Measurements from ENCODE around the gene HJV.

HJV gene

DNA sequence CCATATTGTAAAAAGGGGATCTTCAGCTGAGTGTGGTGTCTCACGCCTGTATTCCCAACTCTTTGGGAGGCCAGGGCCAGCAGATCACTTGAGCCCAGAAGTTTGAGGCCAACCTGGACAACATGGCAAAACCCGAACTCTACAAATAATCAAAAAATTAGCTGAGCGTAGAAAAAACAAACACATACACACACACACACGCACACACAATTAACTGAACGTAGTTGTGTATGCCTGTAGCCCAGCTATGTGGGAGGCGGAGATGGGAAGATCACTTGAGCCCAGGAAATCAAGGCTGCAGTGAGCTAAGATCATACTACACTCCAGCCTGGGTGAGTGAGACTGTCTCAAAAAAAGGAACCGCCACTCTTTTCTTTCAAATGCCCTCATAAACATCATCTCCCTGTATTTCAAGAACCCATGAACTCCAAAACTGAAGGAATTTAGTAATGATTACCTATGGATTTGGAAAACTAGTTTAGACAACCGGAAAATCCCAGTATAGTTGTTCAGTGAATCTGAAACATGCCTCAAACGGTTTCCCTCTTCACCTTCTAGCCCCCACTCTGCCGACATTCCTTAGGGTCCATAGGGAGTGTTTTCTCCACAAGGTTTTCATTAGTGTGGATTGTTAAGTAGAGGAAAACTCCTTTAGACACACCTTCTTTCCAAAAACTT is 29.7 kb downstream of the HJV start:
- Histone ChIP-seq H3K27me3 (ENCODE audit: insufficient read depth, low read depth, severe bottlenecking) (no peaks in the 10 kb centered on the region), H3K9me3 (ENCODE audit: severe bottlenecking) (no peaks in the 10 kb centered on the region), H3K4me3 (ENCODE audit: low read depth, low read length) (no peak overlapping the region), H3K27ac (no peak overlapping the region), H3K36me3 (peaks cover 35% of the 10 kb centered on the region)
- no peak for DNase-seq
- TF ChIP-seq, protein P1, sequence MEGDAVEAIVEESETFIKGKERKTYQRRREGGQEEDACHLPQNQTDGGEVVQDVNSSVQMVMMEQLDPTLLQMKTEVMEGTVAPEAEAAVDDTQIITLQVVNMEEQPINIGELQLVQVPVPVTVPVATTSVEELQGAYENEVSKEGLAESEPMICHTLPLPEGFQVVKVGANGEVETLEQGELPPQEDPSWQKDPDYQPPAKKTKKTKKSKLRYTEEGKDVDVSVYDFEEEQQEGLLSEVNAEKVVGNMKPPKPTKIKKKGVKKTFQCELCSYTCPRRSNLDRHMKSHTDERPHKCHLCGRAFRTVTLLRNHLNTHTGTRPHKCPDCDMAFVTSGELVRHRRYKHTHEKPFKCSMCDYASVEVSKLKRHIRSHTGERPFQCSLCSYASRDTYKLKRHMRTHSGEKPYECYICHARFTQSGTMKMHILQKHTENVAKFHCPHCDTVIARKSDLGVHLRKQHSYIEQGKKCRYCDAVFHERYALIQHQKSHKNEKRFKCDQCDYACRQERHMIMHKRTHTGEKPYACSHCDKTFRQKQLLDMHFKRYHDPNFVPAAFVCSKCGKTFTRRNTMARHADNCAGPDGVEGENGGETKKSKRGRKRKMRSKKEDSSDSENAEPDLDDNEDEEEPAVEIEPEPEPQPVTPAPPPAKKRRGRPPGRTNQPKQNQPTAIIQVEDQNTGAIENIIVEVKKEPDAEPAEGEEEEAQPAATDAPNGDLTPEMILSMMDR (IDR thresholded peaks at IDR 0.05; ENCODE audit: low read depth, low read length), result no peak

DNA sequence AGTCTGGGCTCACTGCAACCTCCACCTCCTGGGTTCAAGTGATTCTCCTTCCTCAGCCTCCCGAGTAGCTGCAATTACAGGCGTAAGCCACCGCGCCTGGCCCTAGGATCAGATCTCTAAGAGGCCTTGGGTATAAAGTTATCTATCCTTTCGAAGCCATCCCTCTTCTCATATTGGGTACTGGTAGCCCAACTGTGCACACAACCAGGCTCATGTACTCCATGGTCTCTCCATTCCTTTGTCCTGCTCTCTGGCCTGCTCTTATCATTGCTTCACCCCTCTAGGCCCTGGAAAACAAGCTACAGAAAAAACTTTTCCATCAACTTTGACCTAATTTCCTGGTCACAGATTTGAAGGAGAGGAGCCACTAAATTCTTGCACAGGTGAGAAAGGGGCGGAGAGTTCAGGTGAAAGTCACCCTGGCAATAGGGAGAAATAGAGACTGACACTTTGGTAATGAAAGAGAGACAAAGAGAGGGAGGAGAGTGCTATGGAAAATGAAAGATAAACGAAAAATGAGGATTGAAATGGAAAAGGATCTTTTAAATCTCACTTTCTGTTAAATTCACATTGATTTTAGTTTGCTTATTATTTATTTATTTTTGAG is 31.2 kb downstream of the HJV start:
- no peak overlapping the region for H3K4me3 ChIP-seq (ENCODE audit: low read depth, low read length)
- no peak for DNase-seq
- peaks cover 32% of the 10 kb centered on the region for H3K36me3 ChIP-seq
- H3K9me3 ChIP-seq (ENCODE audit: severe bottlenecking), result no peaks in the 10 kb centered on the region
- H3K27me3 ChIP-seq (ENCODE audit: insufficient read depth, low read depth, severe bottlenecking), result no peaks in the 10 kb centered on the region
- TF ChIP-seq, protein P1 (IDR thresholded peaks at IDR 0.05; ENCODE audit: low read depth, low read length), result 0 out of 2 replicates have a peak, but pooled peaks have one; percentile 2
- H3K27ac ChIP-seq, result no peak overlapping the region

DNA sequence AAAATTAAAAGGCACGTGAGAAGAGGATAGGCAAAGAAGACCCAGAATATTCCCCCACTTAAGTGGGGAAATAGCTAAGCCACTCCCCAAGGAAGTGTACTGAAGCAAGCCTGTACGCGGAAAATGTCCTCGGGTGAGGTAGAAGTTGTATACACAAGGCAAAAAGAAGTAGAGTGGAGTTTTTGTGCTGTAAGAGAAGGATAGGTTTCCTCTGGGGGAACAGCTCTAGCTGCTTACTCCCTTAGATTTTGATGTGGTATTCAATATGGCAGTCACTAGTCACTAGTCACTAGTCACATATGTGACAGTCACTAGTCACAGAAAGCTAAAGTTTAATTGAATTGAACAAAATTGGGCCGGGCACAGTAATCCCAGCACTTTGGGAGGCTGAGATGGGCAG is 32.8 kb downstream of the HJV start:
- no peak for DNase-seq
- Histone ChIP-seq H3K27ac (no peak overlapping the region), H3K36me3 (peaks cover 18% of the 10 kb centered on the region), H3K4me3 (ENCODE audit: low read depth, low read length) (no peak overlapping the region), H3K9me3 (ENCODE audit: severe bottlenecking) (no peaks in the 10 kb centered on the region), H3K27me3 (ENCODE audit: insufficient read depth, low read depth, severe bottlenecking) (no peaks in the 10 kb centered on the region)
- TF ChIP-seq, protein P1 (IDR thresholded peaks at IDR 0.05; ENCODE audit: low read depth, low read length), result no peak

DNA sequence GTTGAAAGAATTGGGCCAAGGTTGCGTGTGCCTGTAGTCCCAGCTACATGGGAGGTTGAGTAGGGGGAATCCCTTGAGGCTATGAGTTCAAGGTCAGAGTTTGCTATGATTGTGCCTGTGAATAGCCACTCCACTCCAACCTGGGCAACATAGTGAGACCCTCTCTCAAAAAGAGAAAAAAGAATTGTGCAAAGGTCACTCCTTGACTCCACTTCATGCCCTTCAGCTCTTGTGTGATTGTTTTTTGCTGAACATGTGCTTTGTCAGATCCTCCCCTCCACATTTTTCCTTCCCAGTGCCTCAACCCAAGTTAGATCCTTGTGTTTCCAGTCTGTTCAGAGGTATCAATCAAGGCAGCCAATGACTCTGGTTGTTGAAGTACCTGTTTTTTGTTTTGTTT is 33.6 kb downstream of the HJV start:
- Histone ChIP-seq H3K4me3 (ENCODE audit: low read depth, low read length) (no peak overlapping the region), H3K27me3 (ENCODE audit: insufficient read depth, low read depth, severe bottlenecking) (no peaks in the 10 kb centered on the region), H3K9me3 (ENCODE audit: severe bottlenecking) (no peaks in the 10 kb centered on the region), H3K36me3 (peaks cover 9% of the 10 kb centered on the region), H3K27ac (no peak overlapping the region)
- no peak for DNase-seq
- TF ChIP-seq, protein P1 (IDR thresholded peaks at IDR 0.05; ENCODE audit: low read depth, low read length), result no peak

DNA sequence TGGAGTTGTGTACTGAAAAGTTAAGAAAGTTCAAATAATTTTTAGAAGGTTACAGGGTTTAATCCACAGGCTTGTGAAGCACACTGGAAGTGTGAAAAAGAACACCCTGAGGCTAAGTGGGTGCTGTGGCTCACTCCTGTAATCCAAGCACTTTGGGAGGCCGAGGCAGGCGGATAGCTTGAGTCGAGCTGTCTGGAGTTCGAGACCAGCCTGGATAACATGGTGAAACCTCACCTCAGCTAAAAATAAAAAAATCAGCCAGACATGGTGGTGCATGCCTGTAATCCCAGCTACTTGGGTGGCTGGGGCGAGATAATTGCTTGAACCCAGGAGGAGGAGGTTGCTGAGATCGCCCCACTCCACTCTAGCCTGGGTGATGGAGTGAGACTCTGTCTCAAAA is 35.0 kb downstream of the HJV start:
- peak overlapping the region; percentile 46 for H3K27ac ChIP-seq
- no peak for DNase-seq
- no peaks in the 10 kb centered on the region for H3K9me3 ChIP-seq (ENCODE audit: severe bottlenecking)
- TF ChIP-seq, protein P1 (IDR thresholded peaks at IDR 0.05; ENCODE audit: low read depth, low read length), result no peak
- H3K27me3 ChIP-seq (ENCODE audit: insufficient read depth, low read depth, severe bottlenecking), result no peaks in the 10 kb centered on the region
- no peaks in the 10 kb centered on the region for H3K36me3 ChIP-seq
- no peak overlapping the region for H3K4me3 ChIP-seq (ENCODE audit: low read depth, low read length)
